ENCODE results near the gene OR13C5.

OR13C5 gene

GRCh38 chr9:104589626-104590025, 9.6 kb downstream of the OR13C5 start:
- Histone ChIP-seq H3K4me3 (ENCODE audit: low read depth in 1 of 2, low read length in 2 of 2) (no peak overlapping the region), H3K4me1 (ENCODE audit: control insufficient read depth in 1 of 2, insufficient read depth in 2 of 2, low read length in 2 of 2) (no peaks in the 10 kb centered on the region), H3K27ac (ENCODE audit: low read length) (no peak overlapping the region), H3K36me3 (ENCODE audit: control insufficient read depth in 1 of 2, insufficient read depth in 2 of 2, low read length in 2 of 2) (no peaks in the 10 kb centered on the region), H3K27me3 (ENCODE audit: low read depth, low read length) (no peaks in the 10 kb centered on the region), H3K9me3 (ENCODE audit: control insufficient read depth in 1 of 2, low read length in 2 of 2) (peaks cover 0 to 9% of the 10 kb centered on the region in 2 donors)

DNA sequence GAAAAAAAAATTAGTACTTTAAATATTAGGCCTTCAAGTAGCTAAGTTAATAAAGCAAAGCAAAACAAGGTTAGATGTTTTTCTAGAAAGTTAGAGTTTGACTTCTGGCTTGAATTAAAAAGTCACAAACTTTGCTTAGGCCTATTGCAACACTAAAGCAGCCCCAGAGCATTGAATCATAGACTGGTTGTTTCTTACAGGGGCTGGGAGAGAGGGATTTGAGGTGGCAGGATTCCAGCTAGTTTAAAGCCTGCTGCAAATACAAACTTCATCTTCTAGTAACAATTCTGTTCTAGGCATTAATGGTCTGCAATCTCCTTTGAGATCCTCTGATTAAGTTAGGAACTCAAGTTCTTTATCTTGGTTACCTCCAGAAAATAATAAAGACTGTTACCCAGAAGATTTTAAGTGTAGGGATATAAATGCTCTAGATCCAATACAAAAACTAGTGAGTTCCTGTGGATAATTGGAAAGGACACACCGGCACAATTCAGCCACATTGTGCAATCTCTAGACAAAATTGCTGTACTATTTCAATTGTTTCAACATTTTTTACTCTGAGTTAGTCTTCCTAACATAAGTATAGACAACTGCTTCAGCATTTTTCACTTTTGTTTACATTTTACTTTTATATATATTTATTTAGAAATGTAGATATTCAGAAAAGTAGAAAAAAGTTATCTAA, 12.6 kb downstream of the OR13C5 start:
- H3K9me3 ChIP-seq (ENCODE audit: control insufficient read depth in 1 of 2, low read length in 2 of 2) = no peaks in the 10 kb centered on the region

DNA sequence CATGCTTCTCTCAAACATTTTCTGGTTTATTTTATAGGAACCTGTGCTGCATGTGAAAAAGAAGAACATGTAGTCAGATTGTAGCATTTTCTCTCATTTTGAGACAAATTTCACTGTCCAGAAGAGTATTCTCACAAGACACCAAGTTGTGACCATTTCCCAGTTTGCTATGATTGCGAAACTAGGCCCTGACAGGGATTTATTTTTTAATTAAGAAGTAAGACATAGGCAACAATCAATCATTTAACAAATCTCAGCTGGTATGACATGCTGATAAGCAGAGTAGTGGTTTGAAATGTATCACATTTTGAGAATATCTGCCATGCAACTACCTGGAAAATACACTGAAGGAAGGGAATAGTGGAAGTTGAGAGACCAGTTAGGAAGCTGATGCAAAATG, 18.7 kb downstream of the OR13C5 start:
- Histone ChIP-seq H3K27me3 (ENCODE audit: low read depth, low read length) (no peaks in the 10 kb centered on the region), H3K9me3 (ENCODE audit: control insufficient read depth in 1 of 2, low read length in 2 of 2) (no peaks in the 10 kb centered on the region), H3K4me1 (ENCODE audit: control insufficient read depth in 1 of 2, insufficient read depth in 2 of 2, low read length in 2 of 2) (no peaks in the 10 kb centered on the region), H3K27ac (ENCODE audit: low read length) (no peak overlapping the region), H3K4me3 (ENCODE audit: low read depth in 1 of 2, low read length in 2 of 2) (no peak overlapping the region), H3K36me3 (ENCODE audit: control insufficient read depth in 1 of 2, insufficient read depth in 2 of 2, low read length in 2 of 2) (no peaks in the 10 kb centered on the region)

More for the DNA sequence above, 12.6 kb downstream of the OR13C5 start:
- Histone ChIP-seq H3K27ac (ENCODE audit: low read length) (no peak overlapping the region), H3K4me1 (ENCODE audit: control insufficient read depth in 1 of 2, insufficient read depth in 2 of 2, low read length in 2 of 2) (no peaks in the 10 kb centered on the region), H3K4me3 (ENCODE audit: low read depth in 1 of 2, low read length in 2 of 2) (no peak overlapping the region), H3K27me3 (ENCODE audit: low read depth, low read length) (no peaks in the 10 kb centered on the region), H3K36me3 (ENCODE audit: control insufficient read depth in 1 of 2, insufficient read depth in 2 of 2, low read length in 2 of 2) (no peaks in the 10 kb centered on the region)

GRCh38 chr9:104577263-104577662, 21.9 kb downstream of the OR13C5 start:
- no peak overlapping the region for H3K27ac ChIP-seq (ENCODE audit: low read length)
- no peak overlapping the region for H3K4me3 ChIP-seq (ENCODE audit: low read depth in 1 of 2, low read length in 2 of 2)
- peaks cover 3% of the 10 kb centered on the region in 2 donors for H3K9me3 ChIP-seq (ENCODE audit: control insufficient read depth in 1 of 2, low read length in 2 of 2)
- no peaks in the 10 kb centered on the region for H3K4me1 ChIP-seq (ENCODE audit: control insufficient read depth in 1 of 2, insufficient read depth in 2 of 2, low read length in 2 of 2)
- no peaks in the 10 kb centered on the region for H3K27me3 ChIP-seq (ENCODE audit: low read depth, low read length)
- H3K36me3 ChIP-seq (ENCODE audit: control insufficient read depth in 1 of 2, insufficient read depth in 2 of 2, low read length in 2 of 2) = no peaks in the 10 kb centered on the region

DNA sequence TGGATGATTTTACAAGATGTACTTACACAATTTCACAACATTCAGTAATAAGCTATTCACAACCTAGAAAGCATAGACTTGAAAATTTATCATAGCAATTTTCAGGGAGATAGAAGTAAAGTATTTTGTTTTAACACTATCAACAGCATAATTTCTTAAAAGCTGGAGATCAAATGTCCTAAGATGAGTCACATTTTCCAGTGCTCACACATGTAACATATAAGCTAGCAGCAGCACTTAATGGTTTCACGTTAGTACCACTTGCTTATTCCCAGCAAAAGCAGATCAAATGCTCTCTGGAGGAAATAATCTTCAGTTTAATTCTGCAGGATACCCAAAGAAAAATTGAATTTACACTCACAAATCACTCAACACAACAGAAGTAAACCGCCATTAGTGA, 23.8 kb downstream of the OR13C5 start:
- Histone ChIP-seq H3K4me3 (ENCODE audit: low read depth in 1 of 2, low read length in 2 of 2) (no peak overlapping the region), H3K4me1 (ENCODE audit: control insufficient read depth in 1 of 2, insufficient read depth in 2 of 2, low read length in 2 of 2) (no peaks in the 10 kb centered on the region), H3K9me3 (ENCODE audit: control insufficient read depth in 1 of 2, low read length in 2 of 2) (peaks cover 3 to 9% of the 10 kb centered on the region in 2 donors), H3K27me3 (ENCODE audit: low read depth, low read length) (no peaks in the 10 kb centered on the region), H3K27ac (ENCODE audit: low read length) (no peak overlapping the region), H3K36me3 (ENCODE audit: control insufficient read depth in 1 of 2, insufficient read depth in 2 of 2, low read length in 2 of 2) (no peaks in the 10 kb centered on the region)

DNA sequence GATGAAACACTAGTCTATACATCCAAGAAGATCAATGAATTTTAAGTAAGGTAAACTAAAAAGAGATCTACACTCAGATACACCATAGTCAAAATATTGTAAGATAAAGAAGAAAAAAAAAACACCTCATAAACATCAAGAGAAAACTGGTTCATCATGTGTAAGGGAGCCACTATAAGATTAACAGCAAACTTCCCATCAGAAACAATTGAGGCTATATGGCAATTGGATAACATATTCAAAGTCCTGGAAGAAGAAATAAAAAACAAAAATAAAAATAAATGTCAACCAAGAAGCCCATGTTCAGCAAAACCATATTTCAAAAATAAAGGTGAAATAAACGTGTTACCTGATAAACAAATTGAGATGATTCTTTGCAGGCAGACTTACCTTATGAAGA, 26.6 kb downstream of the OR13C5 start:
- Histone ChIP-seq H3K27ac (ENCODE audit: low read length) (no peak overlapping the region), H3K4me3 (ENCODE audit: low read depth in 1 of 2, low read length in 2 of 2) (no peak overlapping the region), H3K36me3 (ENCODE audit: control insufficient read depth in 1 of 2, insufficient read depth in 2 of 2, low read length in 2 of 2) (no peaks in the 10 kb centered on the region), H3K27me3 (ENCODE audit: low read depth, low read length) (no peaks in the 10 kb centered on the region), H3K4me1 (ENCODE audit: control insufficient read depth in 1 of 2, insufficient read depth in 2 of 2, low read length in 2 of 2) (no peaks in the 10 kb centered on the region), H3K9me3 (ENCODE audit: control insufficient read depth in 1 of 2, low read length in 2 of 2) (peaks cover 3 to 9% of the 10 kb centered on the region in 2 donors)

DNA sequence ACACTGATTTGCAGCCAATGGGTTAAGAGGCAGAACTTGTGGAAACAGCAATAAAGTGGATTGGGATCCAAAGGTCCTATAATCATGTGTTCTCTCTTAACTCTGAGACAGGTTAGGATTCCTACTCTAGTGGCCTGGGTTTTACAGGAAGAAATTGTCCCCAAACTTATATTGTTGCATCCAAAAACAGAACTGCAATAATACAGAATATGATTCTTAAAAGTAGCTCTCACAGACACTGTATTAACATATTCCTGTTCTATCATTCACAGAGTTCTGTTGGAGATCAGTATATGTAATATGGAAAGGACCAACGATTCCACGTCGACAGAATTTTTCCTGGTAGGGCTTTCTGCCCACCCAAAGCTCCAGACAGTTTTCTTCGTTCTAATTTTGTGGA, 30.3 kb downstream of the OR13C5 start, which contains the start of gene OR13C8:
TSS of gene OR13C8 (plus strand) at position 301 of the 400 bp plus-strand sequence. CDS start at position 301, 0 bp downstream.
- Histone ChIP-seq H3K27me3 (ENCODE audit: low read depth, low read length) (no peaks in the 10 kb centered on the region), H3K4me3 (ENCODE audit: low read depth in 1 of 2, low read length in 2 of 2) (no peak within 1 kb of the TSS), H3K36me3 (ENCODE audit: control insufficient read depth in 1 of 2, insufficient read depth in 2 of 2, low read length in 2 of 2) (no peaks in the 10 kb centered on the region), H3K4me1 (ENCODE audit: control insufficient read depth in 1 of 2, insufficient read depth in 2 of 2, low read length in 2 of 2) (no peaks in the 10 kb centered on the region), H3K27ac (ENCODE audit: low read length) (no peak within 1 kb of the TSS), H3K9me3 (ENCODE audit: control insufficient read depth in 1 of 2, low read length in 2 of 2) (peaks cover 3 to 9% of the 10 kb centered on the region in 2 donors)

- no peak overlapping the region for H3K4me3 ChIP-seq (ENCODE audit: low read depth in 1 of 2, low read length in 2 of 2)
- no peak overlapping the region for H3K27ac ChIP-seq (ENCODE audit: low read length)
- peaks cover 0 to under 1% of the 10 kb centered on the region in 2 donors for H3K9me3 ChIP-seq (ENCODE audit: control insufficient read depth in 1 of 2, low read length in 2 of 2)
- no peaks in the 10 kb centered on the region for H3K36me3 ChIP-seq (ENCODE audit: control insufficient read depth in 1 of 2, insufficient read depth in 2 of 2, low read length in 2 of 2)
- H3K27me3 ChIP-seq (ENCODE audit: low read depth, low read length) = no peaks in the 10 kb centered on the region
- no peaks in the 10 kb centered on the region for H3K4me1 ChIP-seq (ENCODE audit: control insufficient read depth in 1 of 2, insufficient read depth in 2 of 2, low read length in 2 of 2)
Measured at GRCh38 chr9:104564358-104564757, 34.9 kb downstream of the OR13C5 start.

GRCh38 chr9:104556830-104557634, 42.2 kb downstream of the OR13C5 start:
- H3K9me3 ChIP-seq (ENCODE audit: control insufficient read depth in 1 of 2, low read length in 2 of 2) = peaks cover 0 to 6% of the 10 kb centered on the region in 2 donors
- no peaks in the 10 kb centered on the region for H3K36me3 ChIP-seq (ENCODE audit: control insufficient read depth in 1 of 2, insufficient read depth in 2 of 2, low read length in 2 of 2)
- H3K27ac ChIP-seq (ENCODE audit: low read length) = no peak overlapping the region
- H3K4me3 ChIP-seq (ENCODE audit: low read depth in 1 of 2, low read length in 2 of 2) = no peak overlapping the region
- no peaks in the 10 kb centered on the region for H3K4me1 ChIP-seq (ENCODE audit: control insufficient read depth in 1 of 2, insufficient read depth in 2 of 2, low read length in 2 of 2)
- H3K27me3 ChIP-seq (ENCODE audit: low read depth, low read length) = no peaks in the 10 kb centered on the region

DNA sequence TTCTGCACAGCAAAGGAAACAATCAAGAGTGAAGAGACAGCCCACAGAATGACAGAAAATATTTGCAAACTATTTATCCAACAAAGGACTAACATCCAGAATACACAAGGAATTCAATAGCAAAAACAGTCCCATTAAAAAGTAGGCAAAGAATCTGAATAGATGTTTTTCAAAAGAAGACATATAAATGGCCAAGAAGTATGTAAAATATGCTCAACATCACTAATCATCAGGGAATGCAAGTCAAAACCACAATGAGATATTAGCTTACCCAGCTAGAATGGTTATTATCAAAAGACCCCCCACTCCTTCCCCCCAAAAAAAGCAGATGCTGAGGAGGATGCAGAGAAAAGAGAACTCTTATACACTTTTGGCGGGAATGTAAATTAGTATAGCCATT, 43.7 kb downstream of the OR13C5 start:
- Histone ChIP-seq H3K27ac (ENCODE audit: low read length) (no peak overlapping the region), H3K4me3 (ENCODE audit: low read depth in 1 of 2, low read length in 2 of 2) (no peak overlapping the region), H3K27me3 (ENCODE audit: low read depth, low read length) (no peaks in the 10 kb centered on the region), H3K36me3 (ENCODE audit: control insufficient read depth in 1 of 2, insufficient read depth in 2 of 2, low read length in 2 of 2) (no peaks in the 10 kb centered on the region), H3K4me1 (ENCODE audit: control insufficient read depth in 1 of 2, insufficient read depth in 2 of 2, low read length in 2 of 2) (no peaks in the 10 kb centered on the region), H3K9me3 (ENCODE audit: control insufficient read depth in 1 of 2, low read length in 2 of 2) (peaks cover 0 to 6% of the 10 kb centered on the region in 2 donors)

DNA sequence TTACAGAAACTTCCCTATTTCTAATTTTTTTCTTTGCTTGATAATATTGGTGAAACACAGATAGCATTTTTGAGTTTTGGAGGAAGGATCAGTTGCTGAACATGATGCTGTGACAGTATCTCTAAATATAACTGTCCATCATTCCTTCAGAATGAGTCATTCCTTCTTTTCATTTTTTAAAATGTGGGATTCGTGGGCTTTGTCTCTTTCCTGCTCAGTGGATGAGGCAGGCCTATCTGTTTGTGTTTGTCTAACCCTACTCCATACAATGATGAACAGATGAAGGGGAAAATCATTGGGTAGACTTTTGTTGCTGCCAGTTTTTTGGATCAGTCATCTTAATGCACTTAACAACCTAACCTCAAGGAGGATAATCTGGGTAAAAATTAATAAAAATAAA, 46.0 kb downstream of the OR13C5 start:
- H3K4me3 ChIP-seq (ENCODE audit: low read depth in 1 of 2, low read length in 2 of 2) = no peak overlapping the region
- H3K27me3 ChIP-seq (ENCODE audit: low read depth, low read length) = no peaks in the 10 kb centered on the region
- H3K36me3 ChIP-seq (ENCODE audit: control insufficient read depth in 1 of 2, insufficient read depth in 2 of 2, low read length in 2 of 2) = no peaks in the 10 kb centered on the region
- no peaks in the 10 kb centered on the region for H3K4me1 ChIP-seq (ENCODE audit: control insufficient read depth in 1 of 2, insufficient read depth in 2 of 2, low read length in 2 of 2)
- no peak overlapping the region for H3K27ac ChIP-seq (ENCODE audit: low read length)
- H3K9me3 ChIP-seq (ENCODE audit: control insufficient read depth in 1 of 2, low read length in 2 of 2) = peaks cover 0 to 4% of the 10 kb centered on the region in 2 donors
